ENCODE measurements around the gene PAPPA. TPM values are rescaled to one million over a fixed set of nuclear protein-coding genes. Genes with fewer than 3 reads are reported as not detected.

The PAPPA gene
- total RNA-seq, 2 donors from 2014 or later = 0.09 TPM

- DNase-seq = no peak
- peaks cover 19% of the 10 kb centered on the region for H3K27me3 ChIP-seq (ENCODE audit: control insufficient read depth, insufficient read depth, low read length, poor library complexity, severe bottlenecking)
- no peaks in the 10 kb centered on the region for H3K4me1 ChIP-seq (ENCODE audit: control insufficient read depth, insufficient read depth, low read length)
- Mint-ChIP-seq H3K4me3 (no peak overlapping the region), H3K27ac (no peak overlapping the region), H3K27me3 (ENCODE audit: insufficient read depth) (peaks cover 55% of the 10 kb centered on the region), H3K9me3 (no peaks in the 10 kb centered on the region), H3K36me3 (ENCODE audit: low read depth) (no peaks in the 10 kb centered on the region), H3K4me1 (no peaks in the 10 kb centered on the region)
- H3K27ac ChIP-seq (ENCODE audit: low read depth, low read length) = no peak overlapping the region
- no peaks in the 10 kb centered on the region for H3K36me3 ChIP-seq (ENCODE audit: control insufficient read depth, insufficient read depth, low read length)
- 91 to 100% methylated on average over 2 of the region's 2 CpGs for WGBS, 2 experiments (ENCODE audit: insufficient coverage in 1 of 2, insufficient read length in 1 of 2)
- no peaks in the 10 kb centered on the region for H3K9me3 ChIP-seq (ENCODE audit: control insufficient read depth, low read length)
- no peak overlapping the region for H3K4me3 ChIP-seq (ENCODE audit: low read length)
- no peak for TF ChIP-seq CTCF (conservative IDR thresholded peaks at IDR 0.05)
- H3K9ac ChIP-seq (ENCODE audit: extremely low read depth, low read length, poor library complexity, severe bottlenecking) = no peak overlapping the region
Measured at GRCh38 chr9:116238225-116238624, 84.6 kb downstream of the PAPPA start.

GRCh38 chr9:116238776-116239340 lies 85.3 kb downstream of the PAPPA start:
- no peak for DNase-seq
- WGBS, 2 experiments (ENCODE audit: insufficient coverage in 1 of 2, insufficient read length in 1 of 2) = 82 to 100% methylated on average over 1 of the region's 1 CpG
- H3K9me3 Mint-ChIP-seq = no peaks in the 10 kb centered on the region
- H3K36me3 Mint-ChIP-seq (ENCODE audit: low read depth) = no peaks in the 10 kb centered on the region
- H3K4me3 ChIP-seq (ENCODE audit: low read length) = no peak overlapping the region
- H3K27me3 ChIP-seq (ENCODE audit: control insufficient read depth, insufficient read depth, low read length, poor library complexity, severe bottlenecking) = peaks cover 13% of the 10 kb centered on the region
- no peak overlapping the region for H3K4me3 Mint-ChIP-seq
- H3K4me1 ChIP-seq (ENCODE audit: control insufficient read depth, insufficient read depth, low read length) = no peaks in the 10 kb centered on the region
- peaks cover 52% of the 10 kb centered on the region for H3K27me3 Mint-ChIP-seq (ENCODE audit: insufficient read depth)
- H3K9ac ChIP-seq (ENCODE audit: extremely low read depth, low read length, poor library complexity, severe bottlenecking) = no peak overlapping the region
- H3K36me3 ChIP-seq (ENCODE audit: control insufficient read depth, insufficient read depth, low read length) = no peaks in the 10 kb centered on the region
- no peak overlapping the region for H3K27ac ChIP-seq (ENCODE audit: low read depth, low read length)
- no peak overlapping the region for H3K27ac Mint-ChIP-seq
- no peaks in the 10 kb centered on the region for H3K4me1 Mint-ChIP-seq
- H3K9me3 ChIP-seq (ENCODE audit: control insufficient read depth, low read length) = no peaks in the 10 kb centered on the region
- no peak for TF ChIP-seq CTCF (conservative IDR thresholded peaks at IDR 0.05)

GRCh38 chr9:116243708-116244107 lies 90.1 kb downstream of the PAPPA start:
- H3K4me3 Mint-ChIP-seq = no peak overlapping the region

More at GRCh38 chr9:116243708-116244107, 90.1 kb downstream of the PAPPA start:
- no peaks in the 10 kb centered on the region for H3K36me3 ChIP-seq (ENCODE audit: control insufficient read depth, insufficient read depth, low read length)
- no peaks in the 10 kb centered on the region for H3K9me3 Mint-ChIP-seq
- H3K9me3 ChIP-seq (ENCODE audit: control insufficient read depth, low read length) = no peaks in the 10 kb centered on the region
- H3K9ac ChIP-seq (ENCODE audit: extremely low read depth, low read length, poor library complexity, severe bottlenecking) = no peak overlapping the region
- no peak overlapping the region for H3K27ac Mint-ChIP-seq
- H3K27ac ChIP-seq (ENCODE audit: low read depth, low read length) = no peak overlapping the region
- peaks cover 4% of the 10 kb centered on the region for H3K27me3 ChIP-seq (ENCODE audit: control insufficient read depth, insufficient read depth, low read length, poor library complexity, severe bottlenecking)
- no peaks in the 10 kb centered on the region for H3K4me1 ChIP-seq (ENCODE audit: control insufficient read depth, insufficient read depth, low read length)
- DNase-seq = no peak
- WGBS, 2 experiments (ENCODE audit: insufficient coverage in 1 of 2, insufficient read length in 1 of 2) = 85% methylated on average over 1 of the region's 1 CpG; no CpG with 5 or more reads in 1 of the 2 experiments
- TF ChIP-seq CTCF (conservative IDR thresholded peaks at IDR 0.05) = no peak
- peaks cover 50% of the 10 kb centered on the region for H3K27me3 Mint-ChIP-seq (ENCODE audit: insufficient read depth)
- no peaks in the 10 kb centered on the region for H3K4me1 Mint-ChIP-seq
- no peaks in the 10 kb centered on the region for H3K36me3 Mint-ChIP-seq (ENCODE audit: low read depth)
- H3K4me3 ChIP-seq (ENCODE audit: low read length) = no peak overlapping the region
